GM23248 (cell line): ENCODE results near the gene ZSWIM3. TPM values are rescaled to one million over a fixed set of nuclear protein-coding genes. Genes with fewer than 3 reads are reported as not detected.
"Not testable (repeated sequence)": the region's sequence is repeated elsewhere in the genome, so short reads cannot be mapped to it uniquely, and the experiment has no call there.

Experiments
- DNase-seq: peaks from one replicate; pipeline ENCODE4 v3.0.0-alpha.2; 2015
- H2AFZ ChIP-seq: fragments of 200-600 bp; sonication (generic); 2 replicates; pipeline ENCODE4 v1.6.1; 2016; ENCODE audit warnings: antibody characterized with exemption
- H3F3A ChIP-seq: fragments of 200-600 bp; sonication (generic); 2 replicates; pipeline ENCODE4 v1.6.1; 2016; ENCODE audit warnings: mild to moderate bottlenecking, antibody characterized with exemption, mixed run types; ENCODE audit not compliant: insufficient read depth
- H3K27ac ChIP-seq: fragments of 200-600 bp; sonication (generic); 2 replicates; pipeline ENCODE4 v1.5.1; 2016; ENCODE audit warnings: mild to moderate bottlenecking
- H3K27me3 ChIP-seq: fragments of 200-600 bp; sonication (generic); replicated peaks from 2 replicates; pipeline ENCODE4 v1.6.1; 2016; ENCODE audit warnings: mild to moderate bottlenecking; ENCODE audit not compliant: insufficient read depth
- H3K36me3 ChIP-seq: fragments of 200-600 bp; sonication (generic); 2 replicates; pipeline ENCODE4 v1.6.1; 2016; ENCODE audit warnings: low read depth, mild to moderate bottlenecking
- H3K4me1 ChIP-seq: fragments of 200-600 bp; sonication (generic); 2 replicates; pipeline ENCODE4 v1.6.1; 2016; ENCODE audit warnings: mild to moderate bottlenecking; ENCODE audit not compliant: insufficient read depth
- H3K4me2 ChIP-seq: fragments of 200-600 bp; sonication (generic); one replicate; pipeline ENCODE4 v1.6.1; 2016; ENCODE audit warnings: mild to moderate bottlenecking; ENCODE audit not compliant: unreplicated experiment
- H3K4me3 ChIP-seq: fragments of 200-600 bp; sonication (generic); 2 replicates; pipeline ENCODE4 v1.5.1; 2016; ENCODE audit warnings: mild to moderate bottlenecking
- H3K79me2 ChIP-seq: fragments of 200-600 bp; sonication (generic); 2 replicates; pipeline ENCODE4 v1.6.1; 2016; ENCODE audit warnings: mild to moderate bottlenecking; ENCODE audit not compliant: insufficient read depth
- H3K9ac ChIP-seq: fragments of 200-600 bp; sonication (generic); 2 replicates; pipeline ENCODE4 v1.6.1; 2016; ENCODE audit warnings: mild to moderate bottlenecking
- H3K9me2 ChIP-seq: fragments of 200-600 bp; sonication (generic); 2 replicates; pipeline ENCODE4 v1.6.1; 2016; ENCODE audit warnings: mixed run types, mild to moderate bottlenecking, moderate library complexity; ENCODE audit not compliant: insufficient read depth
- H3K9me3 ChIP-seq: fragments of 200-600 bp; sonication (generic); one replicate; pipeline ENCODE4 v1.6.1; 2017; ENCODE audit warnings: low read depth
- H4K20me1 ChIP-seq: fragments of 200-600 bp; sonication (generic); 2 replicates; pipeline ENCODE4 v1.6.0; 2016; ENCODE audit not compliant: insufficient read depth
- EZH2 ChIP-seq: fragments of 200-600 bp; sonication (generic); IDR thresholded peaks from 2 replicates; pipeline ENCODE4 v1.6.1; 2018; ENCODE audit warnings: antibody characterized with exemption, mild to moderate bottlenecking; ENCODE audit not compliant: insufficient read depth, poor library complexity, severe bottlenecking
- EZH2phosphoT487 ChIP-seq: fragments of 200-600 bp; sonication (generic); IDR thresholded peaks from 2 replicates; pipeline ENCODE4 v1.6.1; 2018; ENCODE audit warnings: antibody characterized with exemption, moderate library complexity, mild to moderate bottlenecking, low read depth; ENCODE audit not compliant: insufficient read depth
- WGBS, 2 experiments: methylation state at CpG; one replicate each; pipeline ENCODE4 v1.1.6; 2015 to 2017; ENCODE audit warnings: low lambda C conversion rate in 2 of 2, low coverage in 1 of 2; ENCODE audit errors: missing lambda C conversion rate in 2 of 2; 5-methylcytosine and 5-hydroxymethylcytosine counted together
- in situ Hi-C: fragments of 300-500 bp; cut with MboI; formaldehyde crosslinking; loops from 2 replicates; pipeline ENCODE4 v1.15.0; 2020
- polyA plus RNA-seq: library from polyadenylated mRNA; unstranded; fragments of >200 nt; fragmentation: Nextera tagmentation; extraction: Ambion mirVana; gene quantifications from 2 replicates; pipeline ENCODE4 v1.2.1, GENCODE V29; 2016
- total RNA-seq: library from RNA; depleted of rRNA; stranded (reverse); fragments of >200 nt; shearing (Covaris generic); gene quantifications from 2 replicates; pipeline ENCODE4 v1.2.3, GENCODE V29; 2014

ZSWIM3 gene
- total and polyA plus RNA-seq, 2 experiments from 2014 or later, result 1.9 to 4.3 TPM

- Histone ChIP-seq H3K27me3 (no peaks in the 10 kb centered on the region), H3K9me3 (no peaks in the 10 kb centered on the region), H3K4me3 (no peak overlapping the region), H4K20me1 (no peaks in the 10 kb centered on the region), H3F3A (no peaks in the 10 kb centered on the region), H3K4me1 (no peaks in the 10 kb centered on the region; the same call in 1 of the 2 replicates), H3K27ac (no peak overlapping the region), H3K9me2 (no peaks in the 10 kb centered on the region), H3K79me2 (peaks cover 13% of the 10 kb centered on the region; the same call in 1 of the 2 replicates), H3K36me3 (peaks cover 14% of the 10 kb centered on the region; the same call in 1 of the 2 replicates), H3K9ac (no peak overlapping the region), H2AFZ (no peak overlapping the region), H3K4me2 (no peak overlapping the region)
- in situ Hi-C loops, result no loop called here
- DNase-seq, result no peak
- 53 to 55% methylated on average over 2 of the region's 2 CpGs for WGBS, 2 experiments
- TF ChIP-seq EZH2phosphoT487, result no peak
- no peak for TF ChIP-seq EZH2
These were observed 39.9 kb downstream of the ZSWIM3 start for GRCh38 chr20:45897289-45897688.

GRCh38 chr20:45897692-45898091 lies 40.3 kb downstream of the ZSWIM3 start:
- Histone ChIP-seq H4K20me1 (no peaks in the 10 kb centered on the region), H3F3A (no peaks in the 10 kb centered on the region), H3K79me2 (peaks cover 9% of the 10 kb centered on the region; the same call in 1 of the 2 replicates), H3K27me3 (no peaks in the 10 kb centered on the region), H3K4me2 (no peak overlapping the region), H3K4me3 (no peak overlapping the region), H3K4me1 (no peaks in the 10 kb centered on the region), H3K36me3 (peaks cover 14% of the 10 kb centered on the region; the same call in 1 of the 2 replicates), H2AFZ (no peak overlapping the region), H3K9ac (no peak overlapping the region), H3K9me3 (no peaks in the 10 kb centered on the region), H3K9me2 (no peaks in the 10 kb centered on the region), H3K27ac (no peak overlapping the region)
- DNase-seq, result no peak
- in situ Hi-C loops, result no loop called here
- TF ChIP-seq EZH2, result no peak
- TF ChIP-seq EZH2phosphoT487, result no peak
- 85 to 91% methylated on average over 7 of the region's 7 CpGs for WGBS, 2 experiments

GRCh38 chr20:45898285-45898684 lies 40.9 kb downstream of the ZSWIM3 start:
- Histone ChIP-seq H3K4me3 (no peak overlapping the region), H3K27me3 (no peaks in the 10 kb centered on the region), H3K79me2 (0 out of 2 replicates have a peak, but pooled peaks cover 4% of the 10 kb centered on the region), H3K36me3 (peaks cover 14% of the 10 kb centered on the region; the same call in 1 of the 2 replicates), H3K9me3 (no peaks in the 10 kb centered on the region), H3K9ac (no peak overlapping the region), H3F3A (no peaks in the 10 kb centered on the region), H3K4me1 (no peaks in the 10 kb centered on the region), H2AFZ (no peak overlapping the region), H4K20me1 (no peaks in the 10 kb centered on the region), H3K4me2 (no peak overlapping the region), H3K9me2 (no peaks in the 10 kb centered on the region), H3K27ac (no peak overlapping the region)
- in situ Hi-C loops, result no loop called here
- TF ChIP-seq EZH2phosphoT487 (no peak), EZH2 (no peak)
- 85 to 87% methylated on average over 10 to 12 of the region's 12 CpGs for WGBS, 2 experiments
- DNase-seq, result no peak

- Histone ChIP-seq H3K79me2 (0 out of 2 replicates have a peak, but pooled peaks cover 2% of the 10 kb centered on the region), H3K27me3 (no peaks in the 10 kb centered on the region), H3K36me3 (peaks cover 14% of the 10 kb centered on the region; the same call in 1 of the 2 replicates), H4K20me1 (no peaks in the 10 kb centered on the region), H3K4me3 (no peak overlapping the region), H3K4me2 (no peak overlapping the region), H3F3A (no peaks in the 10 kb centered on the region), H2AFZ (no peak overlapping the region), H3K27ac (no peak overlapping the region), H3K9me3 (no peaks in the 10 kb centered on the region), H3K9me2 (no peaks in the 10 kb centered on the region), H3K4me1 (no peaks in the 10 kb centered on the region), H3K9ac (no peak overlapping the region)
- in situ Hi-C loops, result no loop called here
- no peak for DNase-seq
- TF ChIP-seq EZH2phosphoT487 (no peak), EZH2 (no peak)
- WGBS, 2 experiments, result 81 to 88% methylated on average over 9 to 13 of the region's 13 CpGs
These were observed 41.8 kb downstream of the ZSWIM3 start for GRCh38 chr20:45899046-45899835.

- H3K36me3 ChIP-seq, H3K4me3 ChIP-seq: not testable (repeated sequence)
These were observed 43.9 kb downstream of the ZSWIM3 start for GRCh38 chr20:45901332-45901731.

More at GRCh38 chr20:45901332-45901731, 43.9 kb downstream of the ZSWIM3 start:
- H3K27me3 ChIP-seq, H3K79me2 ChIP-seq, H3K9me2 ChIP-seq, H3K9ac ChIP-seq, in situ Hi-C loops, H3K9me3 ChIP-seq, H4K20me1 ChIP-seq, H2AFZ ChIP-seq, H3K27ac ChIP-seq, DNase-seq, H3K4me2 ChIP-seq: not testable (repeated sequence)
- WGBS, 2 experiments, result 91 to 92% methylated on average over 6 of the region's 6 CpGs
- H3K4me1 ChIP-seq, result peaks cover 13% of the 10 kb centered on the region
- peaks cover 10% of the 10 kb centered on the region; the same call in 1 of the 2 replicates for H3F3A ChIP-seq
